Lung (tissue), 12 donors: ENCODE results near the gene APBB3. TPM values are rescaled to one million over a fixed set of nuclear protein-coding genes. Genes with fewer than 3 reads are reported as not detected.

ENCODE experiments used
- ATAC-seq: fragments of 200-7000 bp; cut with Tn5 transposase; one replicate; pipeline ENCODE4 v1.9.1; 2020; ENCODE audit warnings: moderate number of reproducible peaks; ENCODE audit not compliant: insufficient read depth, low FRiP score
- DNase-seq, 3 donors: peaks; one replicate each; pipeline ENCODE4 v3.0.0-alpha.2; 2013 to 2017
- H3K27ac ChIP-seq, 2 donors: one replicate each; pipeline ENCODE4 v1.5.1; 2013; ENCODE audit warnings: mild to moderate bottlenecking in 2 of 2, moderate library complexity in 2 of 2, control low read depth in 1 of 2, inconsistent platforms in 1 of 2, low read depth in 1 of 2, low read length in 1 of 2
- H3K27me3 ChIP-seq, 3 donors: one replicate each; pipeline ENCODE4 v1.5.1; 2013; ENCODE audit warnings: low read length in 2 of 3; ENCODE audit not compliant: control insufficient read depth in 3 of 3, insufficient read depth in 3 of 3
- H3K36me3 ChIP-seq, 4 donors: one replicate each; pipeline ENCODE4 v1.5.1; 2013; ENCODE audit warnings: low read length in 4 of 4, mild to moderate bottlenecking in 1 of 4, moderate library complexity in 1 of 4; ENCODE audit not compliant: control insufficient read depth in 4 of 4, insufficient read depth in 4 of 4
- H3K4me1 ChIP-seq, 5 donors: one replicate each; pipeline ENCODE4 v1.5.1; 2013; ENCODE audit warnings: low read length in 5 of 5, mild to moderate bottlenecking in 2 of 5, moderate library complexity in 1 of 5; ENCODE audit not compliant: control insufficient read depth in 5 of 5, insufficient read depth in 5 of 5
- H3K4me3 ChIP-seq: one replicate; pipeline ENCODE4 v1.5.1; 2013; ENCODE audit warnings: mild to moderate bottlenecking, control low read depth, moderate library complexity
- H3K9ac ChIP-seq, 2 donors: one replicate each; pipeline ENCODE4 v1.5.1; 2013; ENCODE audit warnings: low read length in 2 of 2, control low read depth in 1 of 2; ENCODE audit not compliant: insufficient read depth in 1 of 2
- H3K9me3 ChIP-seq, 4 donors: one replicate each; pipeline ENCODE4 v1.5.1; 2013; ENCODE audit warnings: low read length in 3 of 4, mild to moderate bottlenecking in 1 of 4, moderate library complexity in 1 of 4; ENCODE audit not compliant: control insufficient read depth in 4 of 4, insufficient read depth in 3 of 4
- WGBS, 2 donors: extraction: QIAGEN DNeasy Blood & Tissue Kit; methylation state at CpG; one replicate each; pipeline ENCODE4 v1.1.7; 2013; 5-methylcytosine and 5-hydroxymethylcytosine counted together
- polyA plus RNA-seq, 2 donors: library from polyadenylated mRNA; stranded (reverse); fragments of 200-250 nt; gene quantifications; one replicate each; pipeline ENCODE4 v1.2.1, GENCODE V29; 2013
- total RNA-seq, 2 donors: library from RNA; depleted of rRNA in 1 of 2; stranded (reverse); fragments of >200 nt in 1 of 2; gene quantifications; one replicate each; pipeline ENCODE4 v1.2.1, GENCODE V29; 2014 to 2021
- TF ChIP-seq, protein P1 (sequence below): IDR thresholded peaks from 2 replicates; pipeline ENCODE4 v1.5.1; 2012; ENCODE audit warnings: mild to moderate bottlenecking; ENCODE audit errors: control extremely low read depth, extremely low read depth
- donor health status: control.
- donor health status: control.
- donor health status: Bipolar disorder and iron deficiency.
- donor health status: healthy.
- donor health status: DM: yes; HTN: yes; CAD: no.

The APBB3 gene
- total and polyA plus RNA-seq, 4 donors: 24.7 to 36.1 (median 28.6) TPM

GRCh38 chr5:140602147-140602546, 37.7 kb upstream of the APBB3 start:
- H3K9me3 ChIP-seq: no peaks in the 10 kb centered on the region
- H3K27me3 ChIP-seq: no peaks in the 10 kb centered on the region
- no peak for ATAC-seq
- H3K36me3 ChIP-seq: no peaks in the 10 kb centered on the region
- TF ChIP-seq, protein P1, sequence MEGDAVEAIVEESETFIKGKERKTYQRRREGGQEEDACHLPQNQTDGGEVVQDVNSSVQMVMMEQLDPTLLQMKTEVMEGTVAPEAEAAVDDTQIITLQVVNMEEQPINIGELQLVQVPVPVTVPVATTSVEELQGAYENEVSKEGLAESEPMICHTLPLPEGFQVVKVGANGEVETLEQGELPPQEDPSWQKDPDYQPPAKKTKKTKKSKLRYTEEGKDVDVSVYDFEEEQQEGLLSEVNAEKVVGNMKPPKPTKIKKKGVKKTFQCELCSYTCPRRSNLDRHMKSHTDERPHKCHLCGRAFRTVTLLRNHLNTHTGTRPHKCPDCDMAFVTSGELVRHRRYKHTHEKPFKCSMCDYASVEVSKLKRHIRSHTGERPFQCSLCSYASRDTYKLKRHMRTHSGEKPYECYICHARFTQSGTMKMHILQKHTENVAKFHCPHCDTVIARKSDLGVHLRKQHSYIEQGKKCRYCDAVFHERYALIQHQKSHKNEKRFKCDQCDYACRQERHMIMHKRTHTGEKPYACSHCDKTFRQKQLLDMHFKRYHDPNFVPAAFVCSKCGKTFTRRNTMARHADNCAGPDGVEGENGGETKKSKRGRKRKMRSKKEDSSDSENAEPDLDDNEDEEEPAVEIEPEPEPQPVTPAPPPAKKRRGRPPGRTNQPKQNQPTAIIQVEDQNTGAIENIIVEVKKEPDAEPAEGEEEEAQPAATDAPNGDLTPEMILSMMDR: no peak
- 69 to 71% methylated on average over 4 of the region's 4 CpGs for WGBS, 2 donors
- H3K4me3 ChIP-seq: no peak overlapping the region
- H3K9ac ChIP-seq: no peak overlapping the region
- DNase-seq: no peak
- no peaks in the 10 kb centered on the region for H3K4me1 ChIP-seq
- no peak overlapping the region for H3K27ac ChIP-seq

GRCh38 chr5:140600096-140600495, 35.7 kb upstream of the APBB3 start:
- Histone ChIP-seq H3K9me3 (no peaks in the 10 kb centered on the region), H3K27ac (no peak overlapping the region), H3K27me3 (no peaks in the 10 kb centered on the region), H3K9ac (no peak overlapping the region), H3K36me3 (no peaks in the 10 kb centered on the region), H3K4me1 (peaks cover 0 to 13% (median 0%) of the 10 kb centered on the region in 5 donors), H3K4me3 (no peak overlapping the region)
- DNase-seq: no peak
- no peak for ATAC-seq
- TF ChIP-seq, protein P1: no peak

- Histone ChIP-seq H3K4me3 (no peak overlapping the region), H3K9me3 (no peaks in the 10 kb centered on the region), H3K27ac (no peak overlapping the region), H3K27me3 (no peaks in the 10 kb centered on the region), H3K36me3 (no peaks in the 10 kb centered on the region), H3K9ac (no peak overlapping the region), H3K4me1 (peaks cover 0 to 13% (median 0%) of the 10 kb centered on the region in 5 donors)
- DNase-seq (no peak), ATAC-seq (no peak)
- TF ChIP-seq, protein P1: no peak
- WGBS, 2 donors: 93 to 95% methylated on average over 2 of the region's 2 CpGs
Measured at GRCh38 chr5:140598836-140599235, 34.4 kb upstream of the APBB3 start.

DNA sequence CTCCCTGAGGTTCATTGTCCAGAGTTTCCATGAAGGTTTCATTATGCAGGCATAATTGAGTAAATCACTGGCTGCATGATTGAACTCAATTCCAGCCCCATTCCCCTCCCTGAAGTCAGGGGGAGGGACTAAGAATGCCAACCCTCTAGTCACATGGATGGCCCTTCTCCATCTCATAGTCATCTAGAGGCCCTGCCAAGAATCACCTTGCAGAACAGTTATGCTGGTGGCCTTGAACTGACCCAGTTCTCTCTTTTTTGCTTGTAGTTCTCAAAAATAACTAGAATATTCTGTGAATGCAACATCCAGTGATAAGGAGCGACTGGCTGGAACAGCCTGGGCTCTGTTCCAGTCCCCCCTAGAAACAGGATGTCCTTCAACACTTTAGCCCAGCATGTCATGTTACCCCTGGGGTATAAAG, 31.9 kb upstream of the APBB3 start:
- 12 to 32% methylated on average over 1 of the region's 1 CpG for WGBS, 2 donors
- H3K4me1 ChIP-seq: peaks cover 0 to 13% (median 0%) of the 10 kb centered on the region in 5 donors
- ATAC-seq: no peak
- no peak overlapping the region for H3K27ac ChIP-seq
- TF ChIP-seq, protein P1: no peak
- no peak overlapping the region for H3K9ac ChIP-seq
- no peaks in the 10 kb centered on the region for H3K27me3 ChIP-seq
- no peaks in the 10 kb centered on the region for H3K36me3 ChIP-seq
- no peaks in the 10 kb centered on the region for H3K9me3 ChIP-seq
- no peak overlapping the region for H3K4me3 ChIP-seq
- peak in 1 of 3 donors; percentile 21 for DNase-seq
